IMR-90 (cell line): ENCODE results near the gene CKAP4. TPM values are rescaled to one million over a fixed set of nuclear protein-coding genes. Genes with fewer than 3 reads are reported as not detected.

Experiments
- ATAC-seq: fragments of 200-7000 bp; cut with Tn5 transposase; 2 replicates; pipeline ENCODE4 v1.9.1; 2020; ENCODE audit warnings: low read depth, mild to moderate bottlenecking, moderate library complexity
- BruUV-seq: library from RNA; stranded (reverse); fragments of 400-500 nt; replicated peaks from 2 replicates; lab custom pipeline; 2021; lab: Mats Ljungman, UMichigan
- CTCF ChIA-PET: fragments of 300-600 bp; formaldehyde crosslinking; extraction: SDS; loops from one replicate; lab custom pipeline; 2021; ENCODE audit warnings: antibody characterized with exemption; lab: Yijun Ruan, JAX
- POLR2A ChIA-PET: fragments of 300-600 bp; sonication (Branson Sonifier 250); formaldehyde crosslinking; loops from one replicate; lab custom pipeline; 2022; ENCODE audit warnings: antibody characterized with exemption; ENCODE audit not compliant: unreplicated experiment; lab: Charles Lee
- DNase-seq: peaks from one replicate; pipeline ENCODE4 v3.0.0; 2013
- H2AFZ ChIP-seq: replicated peaks from 2 replicates; pipeline ENCODE3; 2013; ENCODE audit warnings: low read length, mild to moderate bottlenecking; ENCODE audit not compliant: poor library complexity
- H2AK5ac ChIP-seq: 2 replicates; pipeline ENCODE4 v1.6.1; 2013; ENCODE audit warnings: low read depth, low read length, inconsistent platforms
- H2AK9ac ChIP-seq: replicated peaks from 2 replicates; pipeline ENCODE3; 2013; ENCODE audit warnings: mild to moderate bottlenecking, low read depth, low read length, moderate library complexity; ENCODE audit not compliant: poor library complexity
- H2BK120ac ChIP-seq: 2 replicates; pipeline ENCODE4 v1.6.1; 2013; ENCODE audit warnings: low read depth, low read length, inconsistent platforms
- H2BK15ac ChIP-seq: 3 replicates; pipeline ENCODE4 v1.6.1; 2013; ENCODE audit warnings: low read depth, low read length, inconsistent platforms
- H2BK20ac ChIP-seq: 2 replicates; pipeline ENCODE4 v1.6.1; 2013; ENCODE audit warnings: low read depth, mild to moderate bottlenecking, inconsistent platforms, low read length, moderate library complexity
- H2BK5ac ChIP-seq: 2 replicates; pipeline ENCODE4 v1.6.1; 2013; ENCODE audit warnings: mild to moderate bottlenecking, low read depth, low read length, inconsistent platforms; ENCODE audit not compliant: poor library complexity, severe bottlenecking
- H3K14ac ChIP-seq: replicated peaks from 2 replicates; pipeline ENCODE4 v1.6.1; 2013; ENCODE audit warnings: low read depth, low read length, inconsistent platforms
- H3K18ac ChIP-seq: 2 replicates; pipeline ENCODE4 v1.6.1; 2013; ENCODE audit warnings: low read depth, low read length, control low read depth
- H3K23ac ChIP-seq: 2 replicates; pipeline ENCODE4 v1.6.1; 2013; ENCODE audit warnings: low read depth, low read length, inconsistent platforms
- H3K27ac ChIP-seq: 2 replicates; pipeline ENCODE4 v1.5.1; 2013; ENCODE audit warnings: mild to moderate bottlenecking, control low read depth, low read length; ENCODE audit not compliant: insufficient read depth
- H3K27me3 ChIP-seq: 2 replicates; pipeline ENCODE4 v1.6.1; 2013; ENCODE audit warnings: low read length; ENCODE audit not compliant: control insufficient read depth, insufficient read depth
- H3K36me3 ChIP-seq: 2 replicates; pipeline ENCODE4 v1.6.1; 2013; ENCODE audit warnings: low read length, mixed read lengths; ENCODE audit not compliant: control insufficient read depth, insufficient read depth
- H3K4ac ChIP-seq: 2 replicates; pipeline ENCODE4 v1.6.1; 2013; ENCODE audit warnings: low read depth, low read length, inconsistent platforms
- H3K4me1 ChIP-seq: 2 replicates; pipeline ENCODE4 v1.6.1; 2013; ENCODE audit warnings: low read length, mixed read lengths; ENCODE audit not compliant: control insufficient read depth, insufficient read depth
- H3K4me2 ChIP-seq: 2 replicates; pipeline ENCODE4 v1.6.1; 2013; ENCODE audit warnings: low read depth, mild to moderate bottlenecking, control low read depth, low read length, moderate library complexity
- H3K4me3 ChIP-seq: 2 replicates; pipeline ENCODE4 v1.5.1; 2013; ENCODE audit warnings: low read depth, mild to moderate bottlenecking, control low read depth, low read length, moderate library complexity; ENCODE audit not compliant: insufficient read depth
- H3K56ac ChIP-seq: 2 replicates; pipeline ENCODE4 v1.6.1; 2013; ENCODE audit warnings: low read length, inconsistent platforms; ENCODE audit not compliant: insufficient read depth; ENCODE audit errors: extremely low read depth
- H3K79me1 ChIP-seq, 2 experiments: 2 replicates each; pipeline ENCODE4 v1.6.1; 2013; ENCODE audit warnings: low read length in 2 of 2, inconsistent platforms in 1 of 2, low read depth in 1 of 2
- H3K9ac ChIP-seq: 2 replicates; pipeline ENCODE4 v1.6.1; 2013; ENCODE audit warnings: low read depth, low read length, control low read depth
- H3K9me1 ChIP-seq: 2 replicates; pipeline ENCODE4 v1.6.1; 2013; ENCODE audit warnings: low read length, inconsistent platforms; ENCODE audit not compliant: insufficient read depth
- H3K9me3 ChIP-seq: 2 replicates; pipeline ENCODE4 v1.6.1; 2013; ENCODE audit warnings: low read length; ENCODE audit not compliant: control insufficient read depth, insufficient read depth
- H4K20me1 ChIP-seq: 2 replicates; pipeline ENCODE4 v1.6.1; 2013; ENCODE audit warnings: low read length, inconsistent platforms; ENCODE audit not compliant: insufficient read depth
- H4K5ac ChIP-seq: 2 replicates; pipeline ENCODE4 v1.6.1; 2013; ENCODE audit warnings: mild to moderate bottlenecking, low read depth, low read length, control low read depth
- H4K8ac ChIP-seq, 2 experiments: 2 replicates each; pipeline ENCODE4 v1.6.1; 2013; ENCODE audit warnings: low read depth in 2 of 2, low read length in 2 of 2, control low read depth in 1 of 2, inconsistent platforms in 1 of 2
- H4K91ac ChIP-seq: 2 replicates; pipeline ENCODE4 v1.6.1; 2013; ENCODE audit warnings: low read depth, low read length, inconsistent platforms; ENCODE audit not compliant: insufficient read depth
- CEBPB ChIP-seq: IDR thresholded peaks from 2 replicates; pipeline ENCODE4 v1.6.1; 2012; ENCODE audit warnings: low read depth, low read length, improper control_type of control experiment
- CTCF ChIP-seq: conservative IDR thresholded peaks from 2 replicates; pipeline ENCODE4 v1.5.1; 2012; ENCODE audit warnings: mild to moderate bottlenecking, low read depth, low read length, improper control_type of control experiment
- ELK1 ChIP-seq: fragments of 150-350 bp; IDR thresholded peaks from 2 replicates; pipeline ENCODE4 v1.6.1; 2016; ENCODE audit warnings: low read depth, mild to moderate bottlenecking, low read length, moderate library complexity, borderline replicate concordance
- FOS ChIP-seq: fragments of 150-350 bp; IDR thresholded peaks from 2 replicates; pipeline ENCODE4 v1.6.1; 2016; ENCODE audit warnings: low read depth, low read length
- MAFK ChIP-seq: IDR thresholded peaks from 2 replicates; pipeline ENCODE4 v1.6.1; 2012; ENCODE audit warnings: low read depth, low read length, improper control_type of control experiment
- MAZ ChIP-seq: IDR thresholded peaks from 2 replicates; pipeline ENCODE4 v1.6.1; 2012; ENCODE audit warnings: low read depth, mild to moderate bottlenecking, low read length, improper control_type of control experiment, moderate library complexity, borderline replicate concordance
- MXI1 ChIP-seq: IDR thresholded peaks from 2 replicates; pipeline ENCODE4 v1.6.1; 2012; ENCODE audit warnings: low read depth, mild to moderate bottlenecking, low read length, moderate library complexity, borderline replicate concordance
- NFE2L2 ChIP-seq: fragments of 150-350 bp; IDR thresholded peaks from 2 replicates; pipeline ENCODE4 v1.6.1; 2016; ENCODE audit warnings: low read depth, mild to moderate bottlenecking, low read length
- RAD21 ChIP-seq: IDR thresholded peaks from 2 replicates; pipeline ENCODE4 v1.6.1; 2012; ENCODE audit warnings: low read length, improper control_type of control experiment
- RCOR1 ChIP-seq: IDR thresholded peaks from 2 replicates; pipeline ENCODE4 v1.6.1; 2012; ENCODE audit warnings: mild to moderate bottlenecking, low read length, improper control_type of control experiment; ENCODE audit not compliant: insufficient replicate concordance
- RFX5 ChIP-seq: IDR thresholded peaks from 2 replicates; pipeline ENCODE4 v1.8.0; 2012; ENCODE audit warnings: low read depth, mild to moderate bottlenecking, low read length, moderate library complexity
- SMC3 ChIP-seq: fragments of 150-350 bp; IDR thresholded peaks from 2 replicates; pipeline ENCODE4 v1.6.1; 2016; ENCODE audit warnings: low read depth, mild to moderate bottlenecking, antibody characterized with exemption, low read length, moderate library complexity
- USF2 ChIP-seq: fragments of 150-350 bp; IDR thresholded peaks from 2 replicates; pipeline ENCODE4 v1.6.1; 2017; ENCODE audit warnings: mild to moderate bottlenecking, antibody characterized with exemption, low read length, low read depth
- WGBS, 2 experiments: methylation state at CpG; one replicate each; pipeline versions ENCODE4 v1.1.5 to v1.1.7; 2013; ENCODE audit warnings: missing lambda C conversion rate in 2 of 2; ENCODE audit not compliant: insufficient read length in 1 of 2; ENCODE audit errors: extremely low coverage in 2 of 2; 5-methylcytosine and 5-hydroxymethylcytosine counted together
- dilution Hi-C: fragments of 300-500 bp; cut with HindIII; formaldehyde crosslinking; loops from one replicate; pipeline ENCODE4 v1.14.3; 2018; ENCODE audit warnings: low sequenced_read_pairs; ENCODE audit not compliant: unreplicated experiment
- in situ Hi-C: fragments of 300-500 bp; cut with MboI; formaldehyde crosslinking; loops from 3 replicates; pipeline ENCODE4 v1.14.3; 2019; ENCODE audit warnings: low sequenced_read_pairs, inconsistent platforms, mixed read lengths
- intact Hi-C: fragments of 100-400 bp; cut with micrococcal nuclease; formaldehyde crosslinking; loops from 2 replicates; pipeline ENCODE4 v1.10.0; 2022
- polyA plus RNA-seq, 3 experiments: library from polyadenylated mRNA; depleted of rRNA; stranded (reverse); fragments of >200 nt; gene quantifications; 2 replicates each; pipeline ENCODE4 v1.2.3, GENCODE V29; 2012; ENCODE audit warnings: low replicate concordance in 1 of 3
- total RNA-seq: library from RNA; depleted of rRNA; stranded (reverse); fragments of >200 nt; gene quantifications from 2 replicates; pipeline ENCODE4 v1.2.3, GENCODE V29; 2012

Gene CKAP4
- total and polyA plus RNA-seq, 2 of the 4 experiments (the other 2 are of a cell fraction), result 94.5 to 297 TPM

- peaks cover 6% of the 10 kb centered on the region; the same call in 1 of the 2 replicates for H3K4me1 ChIP-seq
- no peak overlapping the region for H4K5ac ChIP-seq
- no peak overlapping the region for H2BK5ac ChIP-seq
- no peak overlapping the region for H2BK120ac ChIP-seq
- H3K27me3 ChIP-seq, result no peaks in the 10 kb centered on the region
- CTCF ChIA-PET, result interaction anchor here (0.5 to 1.4 kb wide), 2 partner anchors 123 to 660 kb away, joined by 3 to 4 read pairs; no protein-coding TSS in a partner anchor
- peak overlapping the region; percentile 44 for H2AK9ac ChIP-seq
- WGBS, 2 experiments, result 60% methylated on average over 2 of the region's 3 CpGs; no CpG with 5 or more reads in 1 of the 2 experiments
- H4K91ac ChIP-seq, result no peak overlapping the region
- POLR2A ChIA-PET, result no interaction called here
- no peak overlapping the region for H3K4me3 ChIP-seq
- no peak overlapping the region for H3K9ac ChIP-seq
- H3K36me3 ChIP-seq, result peaks cover 19% of the 10 kb centered on the region
- no peak overlapping the region for H3K18ac ChIP-seq
- DNase-seq (peak; percentile 67), ATAC-seq (peak; percentile 35)
- H3K9me1 ChIP-seq, result peaks cover 10% of the 10 kb centered on the region
- H3K4ac ChIP-seq, result no peak overlapping the region
- H3K27ac ChIP-seq, result no peak overlapping the region
- intact Hi-C loops, result no loop called here
- no peak overlapping the region for H2BK15ac ChIP-seq
- H3K9me3 ChIP-seq, result no peaks in the 10 kb centered on the region
- H3K79me1 ChIP-seq, result peaks cover 9 to 38% of the 10 kb centered on the region in 2 experiments
- H2AFZ ChIP-seq, result peak overlapping the region; percentile 6
- no peak overlapping the region for H3K23ac ChIP-seq
- no TSS peak for BruUV-seq
- peaks cover 35% of the 10 kb centered on the region for H4K20me1 ChIP-seq
- peak overlapping the region; percentile 43; the same call in 1 of the 2 replicates for H2AK5ac ChIP-seq
- H3K14ac ChIP-seq, result no peak overlapping the region
- H2BK20ac ChIP-seq, result no peak overlapping the region
- in situ Hi-C loops, result loop anchor here (10.0 kb wide), 1 partner anchor 680 kb away; no protein-coding TSS in a partner anchor
- dilution Hi-C loops, result no loop called here
- H3K4me2 ChIP-seq, result no peak overlapping the region
- no peak overlapping the region for H3K56ac ChIP-seq
- TF ChIP-seq RCOR1 (no peak), FOS (no peak), ELK1 (no peak), RFX5 (no peak), CTCF (no peak), USF2 (no peak), SMC3 (no peak), MAZ (no peak), MXI1 (no peak), RAD21 (no peak), NFE2L2 (no peak), CEBPB (no peak), MAFK (no peak)
- no peak overlapping the region for H4K8ac ChIP-seq
Observed at GRCh38 chr12:106234449-106234848, 13.4 kb downstream of the CKAP4 start.
